GM12875 (cell line): ENCODE data around the gene RCC1.
"Not testable (repeated sequence)": the region's sequence is repeated elsewhere in the genome, so short reads cannot be mapped to it uniquely, and the experiment has no call there.

Experiments used
- H3K4me3 ChIP-seq: one replicate; pipeline ENCODE4 v1.5.1; 2011; ENCODE audit warnings: low read depth, low read length, control low read depth
- CTCF ChIP-seq: IDR thresholded peaks from 2 replicates; pipeline ENCODE4 v1.5.1; 2011; ENCODE audit warnings: low read depth, mild to moderate bottlenecking, control low read depth, inconsistent platforms, low read length, moderate library complexity, borderline replicate concordance; ENCODE audit not compliant: insufficient read depth

The RCC1 gene

GRCh38 chr1:28581531-28582247, 75.8 kb downstream of the RCC1 start:
- TF ChIP-seq CTCF, result 0 out of 2 replicates have a peak, but pooled peaks have one; percentile 9

GRCh38 chr1:28582248-28582615, 76.4 kb downstream of the RCC1 start:
- H3K4me3 ChIP-seq, result peak overlapping the region; percentile 66
- TF ChIP-seq CTCF, result no peak

More at GRCh38 chr1:28581531-28582247, 75.8 kb downstream of the RCC1 start:
- H3K4me3 ChIP-seq, result peak overlapping the region; percentile 66

GRCh38 chr1:28586585-28587391, 80.9 kb downstream of the RCC1 start:
- not testable (repeated sequence) for H3K4me3 ChIP-seq
